ENCODE results near the gene CFD.

- TF ChIP-seq CTCF (optimal IDR thresholded peaks at IDR 0.05 in 1 of 3, IDR thresholded peaks at IDR 0.05 in 1 of 3, conservative IDR thresholded peaks at IDR 0.05 in 1 of 3; ENCODE audit: extremely low read depth in 1 of 3, insufficient read depth in 2 of 3, low read length in 3 of 3) (no peak), EZH2 (IDR thresholded peaks at IDR 0.05; ENCODE audit: low read length) (no peak)
These were observed 43.9 kb downstream of the CFD start for GRCh38 chr19:903266-903797.
